Spleen (tissue), 7 donors: ENCODE data around the gene KDM4B.

Experiments used
- POLR2A ChIP-seq, 3 donors: fragments of 450-650 bp; IDR thresholded peaks; one replicate each; pipeline ENCODE4 v1.5.1; 2017; ENCODE audit warnings: antibody characterized with exemption in 3 of 3, mild to moderate bottlenecking in 1 of 3
- POLR2AphosphoS5 ChIP-seq, 3 donors: sonication (generic); formaldehyde crosslinking; IDR thresholded peaks; one replicate each; pipeline ENCODE4 v1.5.1; 2017; ENCODE audit warnings: antibody characterized with exemption in 3 of 3
- TF ChIP-seq, protein P1 (sequence below), 11 experiments: fragments of 200-600 bp in 7 of 11; fragments of 450-650 bp in 4 of 11; sonication (generic) in 4 of 11; IDR thresholded peaks in 8 of 11; conservative IDR thresholded peaks in 3 of 11; 1 replicate in 7 of 11; 2 replicates in 4 of 11; pipeline versions ENCODE4 v1.4.0 to v1.8.0; 2016 to 2021; ENCODE audit warnings: antibody characterized with exemption in 11 of 11, inconsistent platforms in 4 of 11, mild to moderate bottlenecking in 1 of 11
- donor health status: DM: no; HTN: no; CAD: no; lungs with moderate emphysema.
- donor health status: DM: no; HTN: no; CAD: no.
- donor health status: DM: no; HTN: no; CAD: no.

- TF ChIP-seq, protein P1, sequence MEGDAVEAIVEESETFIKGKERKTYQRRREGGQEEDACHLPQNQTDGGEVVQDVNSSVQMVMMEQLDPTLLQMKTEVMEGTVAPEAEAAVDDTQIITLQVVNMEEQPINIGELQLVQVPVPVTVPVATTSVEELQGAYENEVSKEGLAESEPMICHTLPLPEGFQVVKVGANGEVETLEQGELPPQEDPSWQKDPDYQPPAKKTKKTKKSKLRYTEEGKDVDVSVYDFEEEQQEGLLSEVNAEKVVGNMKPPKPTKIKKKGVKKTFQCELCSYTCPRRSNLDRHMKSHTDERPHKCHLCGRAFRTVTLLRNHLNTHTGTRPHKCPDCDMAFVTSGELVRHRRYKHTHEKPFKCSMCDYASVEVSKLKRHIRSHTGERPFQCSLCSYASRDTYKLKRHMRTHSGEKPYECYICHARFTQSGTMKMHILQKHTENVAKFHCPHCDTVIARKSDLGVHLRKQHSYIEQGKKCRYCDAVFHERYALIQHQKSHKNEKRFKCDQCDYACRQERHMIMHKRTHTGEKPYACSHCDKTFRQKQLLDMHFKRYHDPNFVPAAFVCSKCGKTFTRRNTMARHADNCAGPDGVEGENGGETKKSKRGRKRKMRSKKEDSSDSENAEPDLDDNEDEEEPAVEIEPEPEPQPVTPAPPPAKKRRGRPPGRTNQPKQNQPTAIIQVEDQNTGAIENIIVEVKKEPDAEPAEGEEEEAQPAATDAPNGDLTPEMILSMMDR (IDR thresholded peaks at IDR 0.05 in 8 of 11, conservative IDR thresholded peaks at IDR 0.05 in 3 of 11) = no peak
- TF ChIP-seq POLR2AphosphoS5 (IDR thresholded peaks at IDR 0.05) = peak; percentile 49 to 75 (median 70)
- TF ChIP-seq POLR2A (IDR thresholded peaks at IDR 0.05) = no peak
Observed at GRCh38 chr19:5131506-5132205, 162.7 kb downstream of the KDM4B start.
